ENCODE measurements around the gene TCP1.

TCP1 gene

GRCh38 chr6:159821726-159822125 is 32.3 kb upstream of the TCP1 start:
- H3K4me3 ChIP-seq (ENCODE audit: low read depth, low read length), result no peak overlapping the region
- H3K4me1 ChIP-seq (ENCODE audit: control insufficient read depth, insufficient read depth, low read length), result no peaks in the 10 kb centered on the region
- no peaks in the 10 kb centered on the region for H3K36me3 ChIP-seq (ENCODE audit: control insufficient read depth in 2 of 2, insufficient read depth in 1 of 2, low read length in 2 of 2)
- TF ChIP-seq ZBTB11 (tag by site-specific recombination; conservative IDR thresholded peaks at IDR 0.05; ENCODE audit: low read depth) (no peak), ZNF555 (tag by site-specific recombination; conservative IDR thresholded peaks at IDR 0.05) (no peak), ZNF571 (tag by site-specific recombination; IDR thresholded peaks at IDR 0.05) (no peak), ZNF654 (tag by site-specific recombination; IDR thresholded peaks at IDR 0.05; ENCODE audit: low read depth) (no peak), ZFP37 (tag by site-specific recombination; IDR thresholded peaks at IDR 0.05) (no peak), GLI4 (tag by site-specific recombination; IDR thresholded peaks at IDR 0.05) (no peak), ZSCAN30 (tag by site-specific recombination; IDR thresholded peaks at IDR 0.05) (no peak), ZNF664 (tag by site-specific recombination; IDR thresholded peaks at IDR 0.05) (no peak), ZNF561 (tag by site-specific recombination; IDR thresholded peaks at IDR 0.05; ENCODE audit: borderline replicate concordance) (no peak), ZNF843 (tag by site-specific recombination; IDR thresholded peaks at IDR 0.05) (no peak), ZNF394 (tag by site-specific recombination; IDR thresholded peaks at IDR 0.05; ENCODE audit: borderline replicate concordance) (no peak), WT1 (tag by site-specific recombination; IDR thresholded peaks at IDR 0.05) (no peak), ZNF19 (tag by site-specific recombination; IDR thresholded peaks at IDR 0.05; ENCODE audit: low read depth) (no peak), ZNF501 (tag by site-specific recombination; IDR thresholded peaks at IDR 0.05) (no peak)
- H3K9me3 ChIP-seq (ENCODE audit: control insufficient read depth, insufficient read depth, low read depth, low read length), result no peaks in the 10 kb centered on the region
- POLR2A ChIA-PET, result interaction anchor here (1.6 kb wide), 1 partner anchor 31 kb away, joined by 5 read pairs; the partner anchor contains the start of gene MRPL18
- CTCF ChIA-PET, result no interaction called here
- no peak overlapping the region for H3K27ac ChIP-seq (ENCODE audit: extremely low read depth, low read depth, low read length)

- TF ChIP-seq INSM2 (tag by site-specific recombination; IDR thresholded peaks at IDR 0.05) (no peak), SCRT1 (tag by site-specific recombination; IDR thresholded peaks at IDR 0.05; ENCODE audit: borderline replicate concordance) (no peak), ZNF354C (tag by site-specific recombination; IDR thresholded peaks at IDR 0.05; ENCODE audit: borderline replicate concordance, low read depth) (no peak), ZNF701 (tag by site-specific recombination; IDR thresholded peaks at IDR 0.05) (no peak)
- TF ChIP-seq, protein P1, sequence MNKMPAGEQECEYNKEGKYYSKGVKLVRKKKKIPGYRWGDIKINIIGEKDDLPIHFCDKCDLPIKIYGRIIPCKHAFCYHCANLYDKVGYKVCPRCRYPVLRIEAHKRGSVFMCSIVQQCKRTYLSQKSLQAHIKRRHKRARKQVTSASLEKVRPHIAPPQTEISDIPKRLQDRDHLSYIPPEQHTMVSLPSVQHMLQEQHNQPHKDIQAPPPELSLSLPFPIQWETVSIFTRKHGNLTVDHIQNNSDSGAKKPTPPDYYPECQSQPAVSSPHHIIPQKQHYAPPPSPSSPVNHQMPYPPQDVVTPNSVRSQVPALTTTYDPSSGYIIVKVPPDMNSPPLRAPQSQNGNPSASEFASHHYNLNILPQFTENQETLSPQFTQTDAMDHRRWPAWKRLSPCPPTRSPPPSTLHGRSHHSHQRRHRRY (tag by site-specific recombination; IDR thresholded peaks at IDR 0.05), result no peak
- Histone ChIP-seq H3K36me3 (ENCODE audit: control insufficient read depth in 2 of 2, insufficient read depth in 1 of 2, low read length in 2 of 2) (no peaks in the 10 kb centered on the region), H3K4me3 (ENCODE audit: low read depth, low read length) (no peak overlapping the region), H3K4me1 (ENCODE audit: control insufficient read depth, insufficient read depth, low read length) (no peaks in the 10 kb centered on the region), H3K9me3 (ENCODE audit: control insufficient read depth, insufficient read depth, low read depth, low read length) (no peaks in the 10 kb centered on the region), H3K27ac (ENCODE audit: extremely low read depth, low read depth, low read length) (no peak overlapping the region)
- POLR2A ChIA-PET, result interaction anchor here (1.6 kb wide), 1 partner anchor 30 kb away, joined by 5 read pairs; the partner anchor contains the start of gene MRPL18
- CTCF ChIA-PET, result no interaction called here
These were observed 31.7 kb upstream of the TCP1 start for GRCh38 chr6:159821122-159821521.
